ENCODE results near the gene AHDC1. TPM values are rescaled to one million over a fixed set of nuclear protein-coding genes. Genes with fewer than 3 reads are reported as not detected.

The AHDC1 gene
- total and polyA plus RNA-seq, 2 of the 13 experiments (the other 11 are each of a cell fraction or from before 2014, with no cell fraction given): 1.0 to 2.7 TPM

- TF ChIP-seq, protein P1, sequence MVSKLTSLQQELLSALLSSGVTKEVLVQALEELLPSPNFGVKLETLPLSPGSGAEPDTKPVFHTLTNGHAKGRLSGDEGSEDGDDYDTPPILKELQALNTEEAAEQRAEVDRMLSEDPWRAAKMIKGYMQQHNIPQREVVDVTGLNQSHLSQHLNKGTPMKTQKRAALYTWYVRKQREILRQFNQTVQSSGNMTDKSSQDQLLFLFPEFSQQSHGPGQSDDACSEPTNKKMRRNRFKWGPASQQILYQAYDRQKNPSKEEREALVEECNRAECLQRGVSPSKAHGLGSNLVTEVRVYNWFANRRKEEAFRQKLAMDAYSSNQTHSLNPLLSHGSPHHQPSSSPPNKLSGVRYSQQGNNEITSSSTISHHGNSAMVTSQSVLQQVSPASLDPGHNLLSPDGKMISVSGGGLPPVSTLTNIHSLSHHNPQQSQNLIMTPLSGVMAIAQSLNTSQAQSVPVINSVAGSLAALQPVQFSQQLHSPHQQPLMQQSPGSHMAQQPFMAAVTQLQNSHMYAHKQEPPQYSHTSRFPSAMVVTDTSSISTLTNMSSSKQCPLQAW (CRISPR knock-in tag; IDR thresholded peaks at IDR 0.05): 0 out of 2 replicates have a peak, but pooled peaks have one; percentile 1
- no peak for TF ChIP-seq ZSCAN30 (CRISPR knock-in tag; IDR thresholded peaks at IDR 0.05)
- TF ChIP-seq ZNF629 (CRISPR knock-in tag; conservative IDR thresholded peaks at IDR 0.05): peak; percentile 62; the same call in 1 of the 2 replicates
- TF ChIP-seq ZNF263 (CRISPR knock-in tag; IDR thresholded peaks at IDR 0.05): 0 out of 2 replicates have a peak, but pooled peaks have one; percentile 47
These were observed 795 bp upstream of the AHDC1 start (continued) for GRCh38 chr1:27604579-27605299.

DNA sequence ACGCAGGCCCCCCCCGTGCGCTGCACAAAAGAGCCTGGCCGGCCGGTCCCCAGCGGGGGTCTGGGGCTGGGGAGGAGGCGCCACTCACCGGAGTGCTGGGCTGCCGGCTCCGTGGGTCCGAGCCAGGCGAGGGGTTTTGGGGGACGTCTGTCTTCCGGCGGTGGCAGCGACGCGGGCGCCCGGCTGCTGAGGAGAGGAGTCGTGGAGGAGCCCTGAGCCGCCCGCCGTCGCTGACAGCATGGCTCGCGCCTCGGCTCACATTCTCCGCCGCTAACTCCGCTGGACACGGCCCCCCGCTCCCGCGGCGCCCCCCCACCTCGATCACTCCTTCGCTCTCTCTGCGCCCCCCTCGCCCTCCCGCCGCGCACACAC, 649 bp downstream of the AHDC1 start:
- no peak for DNase-seq (ENCODE audit: low spot score)
- intact Hi-C loops (cut with micrococcal nuclease; ENCODE audit: unreplicated experiment): loop anchor here (5.0 kb wide), 1 partner anchor 36 kb away; no protein-coding TSS in a partner anchor
- Histone ChIP-seq H3K36me3 (replicated peaks in 1 of 2; ENCODE audit: control insufficient read depth in 1 of 2, insufficient read depth in 2 of 2, low read length in 2 of 2) (no peaks in the 10 kb centered on the region), H3K9ac (ENCODE audit: insufficient read depth, low read depth, low read length) (peak overlapping the region; percentile 76), H3K27me3 (ENCODE audit: control insufficient read depth in 1 of 2, insufficient read depth in 2 of 2, low read length in 2 of 2) (no peaks in the 10 kb centered on the region; a peak in 1 of 5 replicates), H3K79me2 (ENCODE audit: insufficient read depth, low read length) (peaks cover 38% of the 10 kb centered on the region), H3K4me1 (ENCODE audit: insufficient read depth, low read length) (peaks cover 80% of the 10 kb centered on the region), H3K27ac (ENCODE audit: extremely low read length, insufficient read depth, low read length) (peak overlapping the region; percentile 27), H4K20me1 (ENCODE audit: insufficient read depth, low read length) (peaks cover 35% of the 10 kb centered on the region; the same call in 1 of the 2 replicates), H3K4me2 (ENCODE audit: low read depth, low read length) (peak overlapping the region; percentile 75), H2AFZ (ENCODE audit: low read length) (no peak overlapping the region), H3K9me3 (ENCODE audit: low read length) (no peaks in the 10 kb centered on the region), H3K4me3 (replicated peaks in 1 of 3; ENCODE audit: insufficient read depth in 1 of 3, low read depth in 2 of 3, low read length in 3 of 3) (peak overlapping the region; percentile 66 to 86 (median 83))
- CTCF ChIA-PET (ENCODE audit: low intra/inter-chr PET ratio, low total read pairs): interaction anchor here (1.0 kb wide), 1 partner anchor 47 kb away, joined by 4 read pairs; no protein-coding TSS in a partner anchor
- BruUV-seq (replicated peaks): no TSS peak
- POLR2A ChIA-PET: interaction anchor here (1.0 to 4.7 kb wide), 9 partner anchors 18 to 212 kb away, joined by 3 to 38 read pairs (median 6); partner anchors contain the start of gene WASF2
- in situ Hi-C loops (cut with HindIII; ENCODE audit: extremely low pct_ligation_motif_present, low pct_unique_long_range_greater_than_20kb): loop anchor here (10.0 kb wide), 1 partner anchor 308 kb away; no protein-coding TSS in a partner anchor
- no peak for FAIRE-seq
- 6% methylated on average over 3 of the region's 43 CpGs for WGBS (ENCODE audit: low lambda C conversion rate)
- ATAC-seq: no peak
- TF ChIP-seq NFKB2 (CRISPR knock-in tag; IDR thresholded peaks at IDR 0.05; ENCODE audit: borderline replicate concordance): no peak
- no peak for TF ChIP-seq HHEX (CRISPR knock-in tag; IDR thresholded peaks at IDR 0.05)
- TF ChIP-seq SRSF9 (IDR thresholded peaks at IDR 0.05; ENCODE audit: borderline replicate concordance, insufficient read depth, low read depth, low read length, poor library complexity, severe bottlenecking): no peak
- TF ChIP-seq ARID4A (CRISPR knock-in tag; IDR thresholded peaks at IDR 0.05; ENCODE audit: borderline replicate concordance): peak; percentile 28; the same call in 1 of the 2 replicates
- peak; percentile 47 for TF ChIP-seq SALL1 (CRISPR knock-in tag; IDR thresholded peaks at IDR 0.05)
- no peak for TF ChIP-seq REST (IDR thresholded peaks at IDR 0.05; ENCODE audit: borderline replicate concordance in 1 of 2, low read depth in 1 of 2, low read length in 2 of 2)
- TF ChIP-seq ZNF557 (CRISPR knock-in tag; IDR thresholded peaks at IDR 0.05): no peak

Data from HepG2 (cell line).